Measurements from ENCODE around the gene CDK17.

CDK17 gene

DNA sequence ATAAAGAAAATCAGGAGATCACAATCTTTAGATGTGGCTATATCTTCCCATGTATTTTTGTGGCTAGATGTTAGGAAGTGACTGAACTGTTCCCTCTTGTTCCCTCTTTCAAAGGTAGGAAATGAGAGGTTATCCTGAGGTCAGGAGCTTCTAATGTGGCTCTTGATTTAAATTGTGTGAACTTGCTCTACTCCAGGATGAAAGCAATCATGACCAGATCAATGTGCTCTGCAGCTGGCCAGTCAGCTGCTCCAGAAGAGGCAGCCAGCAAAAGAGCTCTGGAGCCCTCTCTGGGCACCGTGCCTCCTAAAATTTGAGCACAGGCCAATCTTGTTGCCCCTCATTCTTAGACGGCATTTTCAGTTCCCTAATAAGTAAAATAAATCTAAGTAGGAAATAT, 32.0 kb downstream of the CDK17 start:
- no peak for TF ChIP-seq ZNF8 (CRISPR knock-in tag; IDR thresholded peaks at IDR 0.05)
- TF ChIP-seq, protein P1, sequence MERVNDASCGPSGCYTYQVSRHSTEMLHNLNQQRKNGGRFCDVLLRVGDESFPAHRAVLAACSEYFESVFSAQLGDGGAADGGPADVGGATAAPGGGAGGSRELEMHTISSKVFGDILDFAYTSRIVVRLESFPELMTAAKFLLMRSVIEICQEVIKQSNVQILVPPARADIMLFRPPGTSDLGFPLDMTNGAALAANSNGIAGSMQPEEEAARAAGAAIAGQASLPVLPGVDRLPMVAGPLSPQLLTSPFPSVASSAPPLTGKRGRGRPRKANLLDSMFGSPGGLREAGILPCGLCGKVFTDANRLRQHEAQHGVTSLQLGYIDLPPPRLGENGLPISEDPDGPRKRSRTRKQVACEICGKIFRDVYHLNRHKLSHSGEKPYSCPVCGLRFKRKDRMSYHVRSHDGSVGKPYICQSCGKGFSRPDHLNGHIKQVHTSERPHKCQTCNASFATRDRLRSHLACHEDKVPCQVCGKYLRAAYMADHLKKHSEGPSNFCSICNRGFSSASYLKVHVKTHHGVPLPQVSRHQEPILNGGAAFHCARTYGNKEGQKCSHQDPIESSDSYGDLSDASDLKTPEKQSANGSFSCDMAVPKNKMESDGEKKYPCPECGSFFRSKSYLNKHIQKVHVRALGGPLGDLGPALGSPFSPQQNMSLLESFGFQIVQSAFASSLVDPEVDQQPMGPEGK (CRISPR knock-in tag; IDR thresholded peaks at IDR 0.05; ENCODE audit: borderline replicate concordance): no peak
- no peak for TF ChIP-seq POU6F1 (CRISPR knock-in tag; IDR thresholded peaks at IDR 0.05; ENCODE audit: borderline replicate concordance, low read depth)
- TF ChIP-seq ZNF565 (CRISPR knock-in tag; conservative IDR thresholded peaks at IDR 0.05; ENCODE audit: low read depth): no peak
- TF ChIP-seq BACH2 (CRISPR knock-in tag; IDR thresholded peaks at IDR 0.05; ENCODE audit: borderline replicate concordance): no peak
- peak; percentile 48; the same call in 1 of the 3 replicates for ATAC-seq

DNA sequence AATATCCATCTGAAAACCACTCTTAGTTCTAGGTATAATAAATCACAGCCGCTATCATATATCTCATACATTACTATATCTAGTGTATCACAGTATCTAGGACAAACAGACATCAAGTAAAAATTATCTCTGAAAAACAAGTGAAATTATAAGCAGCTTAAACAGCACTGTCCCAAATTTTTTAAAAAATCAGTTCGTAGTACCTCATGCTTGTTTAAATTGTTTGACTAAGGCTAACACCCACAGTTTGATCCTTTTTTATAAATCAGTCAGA, 33.9 kb downstream of the CDK17 start:
- no peak for ATAC-seq
- TF ChIP-seq TOX (CRISPR knock-in tag; IDR thresholded peaks at IDR 0.05; ENCODE audit: borderline replicate concordance): no peak
- no peak for TF ChIP-seq CSDC2 (CRISPR knock-in tag; IDR thresholded peaks at IDR 0.05)
- no peak for TF ChIP-seq ZFP30 (CRISPR knock-in tag; IDR thresholded peaks at IDR 0.05)
- TF ChIP-seq PPARA (CRISPR knock-in tag; IDR thresholded peaks at IDR 0.05; ENCODE audit: borderline replicate concordance): no peak
- TF ChIP-seq ZNF70 (CRISPR knock-in tag; IDR thresholded peaks at IDR 0.05): no peak
- TF ChIP-seq RARB (CRISPR knock-in tag; IDR thresholded peaks at IDR 0.05): no peak
- TF ChIP-seq ARNTL (CRISPR knock-in tag; IDR thresholded peaks at IDR 0.05; ENCODE audit: borderline replicate concordance, low read depth): no peak
- TF ChIP-seq, protein P1 (CRISPR knock-in tag; IDR thresholded peaks at IDR 0.05; ENCODE audit: borderline replicate concordance): no peak
- no peak for TF ChIP-seq ZC3H10 (CRISPR knock-in tag; IDR thresholded peaks at IDR 0.05)
- TF ChIP-seq ZNF565 (CRISPR knock-in tag; conservative IDR thresholded peaks at IDR 0.05; ENCODE audit: low read depth): no peak
- no peak for TF ChIP-seq TCF4 (CRISPR knock-in tag; IDR thresholded peaks at IDR 0.05; ENCODE audit: borderline replicate concordance)
- no peak for TF ChIP-seq ZNF8 (CRISPR knock-in tag; IDR thresholded peaks at IDR 0.05)
- no peak for TF ChIP-seq GLIS3 (CRISPR knock-in tag; IDR thresholded peaks at IDR 0.05)
- no peak for TF ChIP-seq ESRRG (CRISPR knock-in tag; IDR thresholded peaks at IDR 0.05)
- TF ChIP-seq ISL1 (CRISPR knock-in tag; IDR thresholded peaks at IDR 0.05): no peak

DNA sequence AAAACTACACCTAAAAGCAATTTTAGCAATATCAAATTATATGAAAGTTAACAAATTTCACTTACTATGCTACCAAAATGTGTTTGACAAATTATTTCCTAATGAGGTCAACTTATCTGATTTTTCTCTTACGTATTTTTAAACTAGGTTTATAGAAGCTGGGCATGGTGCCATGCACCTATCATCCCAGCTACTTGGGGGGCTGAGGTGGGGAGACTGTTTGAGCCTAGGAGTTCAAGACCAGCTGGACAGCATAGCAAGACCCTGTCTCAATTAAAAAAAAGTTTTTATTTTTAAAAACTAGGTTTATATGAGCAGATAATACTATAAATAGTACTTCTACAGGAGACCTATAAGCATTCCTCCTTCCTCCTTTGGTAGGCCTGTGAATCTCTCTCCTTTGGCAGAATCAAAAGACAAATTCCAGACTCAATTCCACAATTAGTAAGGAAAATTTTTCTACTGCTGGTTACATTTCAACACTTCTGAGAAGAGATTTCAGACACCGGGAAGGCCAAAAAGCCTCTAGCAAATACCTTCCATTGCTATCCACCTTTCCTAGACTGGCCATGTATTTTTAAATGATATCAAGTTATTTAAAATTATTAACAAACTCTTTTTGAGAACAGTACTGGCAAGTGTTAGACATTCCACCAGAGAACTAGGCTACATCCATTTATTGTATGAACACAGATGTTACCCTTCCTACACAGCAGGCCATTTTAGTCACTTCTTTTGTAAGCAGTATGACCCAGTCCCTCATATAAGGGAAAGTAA, 34.4 kb downstream of the CDK17 start:
- TF ChIP-seq RARB (CRISPR knock-in tag; IDR thresholded peaks at IDR 0.05): no peak
- no peak for TF ChIP-seq BACH2 (CRISPR knock-in tag; IDR thresholded peaks at IDR 0.05; ENCODE audit: borderline replicate concordance)
- TF ChIP-seq OSR1 (CRISPR knock-in tag; IDR thresholded peaks at IDR 0.05): no peak
- peak; percentile 21; the same call in 2 of the 3 replicates for ATAC-seq

- ATAC-seq: no peak
- no peak for TF ChIP-seq POU6F1 (CRISPR knock-in tag; IDR thresholded peaks at IDR 0.05; ENCODE audit: borderline replicate concordance, low read depth)
- TF ChIP-seq TOX (CRISPR knock-in tag; IDR thresholded peaks at IDR 0.05; ENCODE audit: borderline replicate concordance): no peak
- no peak for TF ChIP-seq ESRRG (CRISPR knock-in tag; IDR thresholded peaks at IDR 0.05)
- TF ChIP-seq ZNF565 (CRISPR knock-in tag; conservative IDR thresholded peaks at IDR 0.05; ENCODE audit: low read depth): no peak
- TF ChIP-seq SNAI2 (CRISPR knock-in tag; IDR thresholded peaks at IDR 0.05): no peak
- TF ChIP-seq ZC3H10 (CRISPR knock-in tag; IDR thresholded peaks at IDR 0.05): no peak
- no peak for TF ChIP-seq ZNF70 (CRISPR knock-in tag; IDR thresholded peaks at IDR 0.05)
- no peak for TF ChIP-seq CSRNP3 (CRISPR knock-in tag; IDR thresholded peaks at IDR 0.05)
- no peak for TF ChIP-seq GLIS3 (CRISPR knock-in tag; IDR thresholded peaks at IDR 0.05)
- TF ChIP-seq OSR1 (CRISPR knock-in tag; IDR thresholded peaks at IDR 0.05): no peak
- TF ChIP-seq ZFP30 (CRISPR knock-in tag; IDR thresholded peaks at IDR 0.05): no peak
- TF ChIP-seq, protein P1 (CRISPR knock-in tag; IDR thresholded peaks at IDR 0.05; ENCODE audit: borderline replicate concordance): no peak
- TF ChIP-seq, protein P2, sequence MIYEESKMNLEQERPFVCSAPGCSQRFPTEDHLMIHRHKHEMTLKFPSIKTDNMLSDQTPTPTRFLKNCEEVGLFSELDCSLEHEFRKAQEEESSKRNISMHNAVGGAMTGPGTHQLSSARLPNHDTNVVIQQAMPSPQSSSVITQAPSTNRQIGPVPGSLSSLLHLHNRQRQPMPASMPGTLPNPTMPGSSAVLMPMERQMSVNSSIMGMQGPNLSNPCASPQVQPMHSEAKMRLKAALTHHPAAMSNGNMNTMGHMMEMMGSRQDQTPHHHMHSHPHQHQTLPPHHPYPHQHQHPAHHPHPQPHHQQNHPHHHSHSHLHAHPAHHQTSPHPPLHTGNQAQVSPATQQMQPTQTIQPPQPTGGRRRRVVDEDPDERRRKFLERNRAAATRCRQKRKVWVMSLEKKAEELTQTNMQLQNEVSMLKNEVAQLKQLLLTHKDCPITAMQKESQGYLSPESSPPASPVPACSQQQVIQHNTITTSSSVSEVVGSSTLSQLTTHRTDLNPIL (CRISPR knock-in tag; IDR thresholded peaks at IDR 0.05; ENCODE audit: low read depth): no peak
- no peak for TF ChIP-seq BACH2 (CRISPR knock-in tag; IDR thresholded peaks at IDR 0.05; ENCODE audit: borderline replicate concordance)
- no peak for TF ChIP-seq ZNF8 (CRISPR knock-in tag; IDR thresholded peaks at IDR 0.05)
These were observed 36.0 kb downstream of the CDK17 start for GRCh38 chr12:96364092-96364700.
